ENCODE measurements around the gene EIF5A2.
"Not testable (repeated sequence)": the region's sequence is repeated elsewhere in the genome, so short reads cannot be mapped to it uniquely, and the experiment has no call there.

The EIF5A2 gene

DNA sequence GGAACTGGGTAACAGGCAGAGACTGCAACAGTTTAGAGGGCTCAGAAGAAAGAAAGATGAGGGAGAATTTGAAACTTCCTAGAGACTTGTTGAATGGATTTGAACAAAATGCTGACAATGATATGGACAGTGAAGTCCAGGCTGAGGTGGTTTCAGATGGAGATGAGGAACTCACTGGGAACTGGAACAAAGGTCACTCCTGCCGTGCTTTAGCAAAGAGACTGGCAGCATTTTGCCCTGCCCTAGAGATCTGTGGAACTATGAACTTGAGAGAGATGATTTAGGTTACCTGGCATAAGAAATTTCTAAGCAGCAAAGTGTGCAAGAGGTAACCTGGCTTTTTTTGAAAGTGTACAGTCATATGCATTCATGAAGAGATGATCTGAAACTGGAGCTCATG, 11.7 kb downstream of the EIF5A2 start:
- no peak for DNase-seq (ENCODE audit: low spot score)

DNA sequence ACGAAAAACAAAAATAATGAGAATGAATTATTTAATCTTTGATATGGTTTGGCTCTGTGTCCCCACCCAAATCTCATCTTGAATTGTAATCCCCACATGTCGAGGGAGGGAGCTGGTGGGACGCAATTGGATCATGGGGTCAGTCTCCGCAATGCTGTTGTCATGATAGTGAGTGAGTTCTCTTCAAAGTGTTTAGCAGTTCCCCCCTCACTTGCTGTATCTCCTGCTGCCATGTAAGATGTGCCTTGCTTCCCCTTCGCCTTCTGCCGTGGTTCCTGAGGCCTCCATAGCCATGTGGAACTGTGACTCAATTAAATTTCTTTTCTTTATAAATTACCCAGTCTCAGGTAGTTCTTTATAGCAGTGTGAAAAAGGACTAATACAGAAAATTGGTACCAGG, 12.1 kb downstream of the EIF5A2 start:
- not testable (repeated sequence) for DNase-seq (ENCODE audit: low spot score)

DNA sequence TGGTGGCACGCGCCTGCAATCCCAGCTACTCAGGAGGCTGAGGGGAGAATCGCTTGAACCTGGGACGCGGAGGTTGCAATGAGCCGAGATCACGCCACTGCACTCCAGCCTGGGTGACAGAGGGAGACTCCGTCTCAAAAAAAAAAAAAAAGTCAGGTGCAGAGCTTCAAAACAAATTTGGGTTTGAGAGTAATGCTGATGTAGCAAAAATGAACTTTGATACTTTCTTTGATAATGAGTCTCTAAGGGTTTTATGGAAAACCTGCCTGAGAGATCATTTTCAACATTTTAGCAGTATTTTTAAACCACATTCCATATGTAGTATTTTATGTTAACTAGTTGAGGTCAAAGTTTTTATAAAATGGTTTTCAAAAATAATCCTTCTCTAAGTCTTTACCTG, 14.5 kb downstream of the EIF5A2 start:
- no peak for DNase-seq (ENCODE audit: low spot score)

DNA sequence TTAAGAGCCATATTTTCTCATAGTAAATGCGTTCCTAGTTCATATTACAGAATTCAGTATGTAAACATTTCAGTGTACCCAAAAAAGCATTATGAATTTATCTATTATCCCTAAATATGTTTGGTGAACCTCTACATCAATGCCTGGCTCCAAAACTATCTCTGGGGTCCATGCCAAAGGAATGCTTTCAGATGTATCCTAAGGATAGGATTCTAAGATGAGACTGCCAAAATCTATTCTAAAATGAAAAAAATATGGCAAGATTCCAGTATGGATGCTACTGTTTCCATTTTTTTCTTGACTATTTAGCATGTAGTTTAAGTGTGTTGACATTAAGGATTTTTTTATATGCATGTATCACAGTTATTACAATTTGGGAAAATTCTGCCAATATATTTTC, 18.8 kb downstream of the EIF5A2 start:
- no peak for DNase-seq (ENCODE audit: low spot score)

DNA sequence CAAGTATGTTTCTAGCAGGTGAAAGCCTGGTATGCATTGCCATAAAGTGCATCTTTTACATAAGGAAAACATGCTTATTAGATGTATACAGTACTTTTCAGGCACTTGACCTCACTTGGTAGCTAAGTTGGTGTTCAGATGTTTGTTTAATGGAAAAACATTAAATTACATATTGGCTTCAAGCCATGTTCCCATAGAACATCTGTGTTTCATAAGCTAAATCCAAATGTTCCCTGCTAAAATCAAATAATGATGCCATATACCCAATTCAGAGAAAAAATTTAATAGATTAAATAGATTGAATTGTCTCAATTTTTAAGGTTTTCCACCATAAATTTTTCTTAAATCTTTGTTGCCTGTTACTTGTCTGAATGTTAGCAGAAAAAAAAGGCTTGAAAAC, 19.3 kb downstream of the EIF5A2 start:
- no peak for DNase-seq (ENCODE audit: low spot score)

DNA sequence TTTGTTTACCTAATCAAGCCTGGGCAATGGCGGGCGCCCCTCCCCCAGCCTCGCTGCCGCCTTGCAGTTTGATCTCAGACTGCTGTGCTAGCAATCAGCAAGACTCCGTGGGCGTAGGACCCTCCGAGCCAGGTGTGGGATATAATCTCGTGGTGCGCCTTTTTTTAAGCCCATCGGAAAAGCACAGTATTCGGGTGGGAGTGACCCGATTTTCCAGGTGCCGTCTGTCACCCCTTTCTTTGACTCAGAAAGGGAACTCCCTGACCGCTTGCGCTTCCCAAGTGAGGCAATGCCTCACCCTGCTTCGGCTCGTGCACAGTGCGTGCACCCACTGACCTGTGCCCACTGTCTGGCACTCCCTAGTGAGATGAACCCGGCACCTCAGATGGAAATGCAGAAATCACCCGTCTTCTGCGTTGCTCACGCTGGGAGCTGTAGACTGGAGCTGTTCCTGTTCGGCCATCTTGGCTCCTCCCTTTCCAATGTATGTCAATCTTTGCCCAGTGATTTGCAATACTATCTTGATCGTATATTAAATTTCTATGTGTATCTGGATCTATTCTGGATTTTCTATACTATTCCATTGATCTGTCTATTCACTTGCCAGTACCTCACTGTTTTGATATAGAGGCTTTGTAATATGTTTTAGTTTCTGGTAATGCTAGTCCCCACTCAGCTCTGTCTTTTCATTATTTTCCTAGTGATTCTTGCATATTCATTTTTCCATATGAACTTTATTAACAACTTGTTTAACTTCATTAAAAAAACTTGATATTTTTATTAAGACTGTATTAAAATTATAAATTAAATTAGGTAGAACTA, 24.1 kb downstream of the EIF5A2 start:
- not testable (repeated sequence) for DNase-seq (ENCODE audit: low spot score)

DNA sequence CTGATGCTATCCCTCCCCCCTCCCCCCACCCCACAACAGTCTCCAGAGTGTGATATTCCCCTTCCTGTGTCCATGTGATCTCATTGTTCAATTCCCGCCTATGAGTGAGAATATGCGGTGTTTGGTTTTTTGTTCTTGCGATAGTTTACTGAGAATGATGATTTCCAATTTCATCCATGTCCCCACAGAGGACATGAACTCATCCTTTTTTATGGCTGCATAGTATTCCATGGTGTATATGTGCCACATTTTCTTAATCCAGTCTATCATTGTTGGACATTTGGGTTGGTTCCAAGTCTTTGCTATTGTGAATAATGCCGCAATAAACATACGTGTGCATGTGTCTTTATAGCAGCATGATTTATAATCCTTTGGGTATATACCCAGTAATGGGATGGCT, 29.7 kb downstream of the EIF5A2 start:
- DNase-seq (ENCODE audit: low spot score): not testable (repeated sequence)

DNA sequence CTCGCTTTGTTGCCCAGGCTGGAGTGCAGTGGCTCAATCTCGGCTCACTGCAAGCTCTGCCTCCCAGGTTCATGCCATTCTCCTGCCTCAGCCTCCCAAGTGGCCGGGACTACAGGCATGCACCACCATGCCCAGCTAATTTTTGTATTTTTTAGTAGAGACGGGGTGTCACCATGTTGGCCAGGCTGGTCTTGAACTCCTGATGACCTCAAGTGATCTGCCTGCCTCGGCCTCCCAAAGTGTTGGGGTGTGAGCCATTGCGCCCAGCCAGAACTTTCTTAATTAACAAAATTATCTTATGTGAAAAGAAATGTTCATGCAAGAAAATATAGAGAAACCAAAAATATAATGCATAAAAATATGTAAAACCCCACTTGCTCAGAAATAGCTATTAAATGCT, 31.1 kb downstream of the EIF5A2 start:
- not testable (repeated sequence) for DNase-seq (ENCODE audit: low spot score)

DNA sequence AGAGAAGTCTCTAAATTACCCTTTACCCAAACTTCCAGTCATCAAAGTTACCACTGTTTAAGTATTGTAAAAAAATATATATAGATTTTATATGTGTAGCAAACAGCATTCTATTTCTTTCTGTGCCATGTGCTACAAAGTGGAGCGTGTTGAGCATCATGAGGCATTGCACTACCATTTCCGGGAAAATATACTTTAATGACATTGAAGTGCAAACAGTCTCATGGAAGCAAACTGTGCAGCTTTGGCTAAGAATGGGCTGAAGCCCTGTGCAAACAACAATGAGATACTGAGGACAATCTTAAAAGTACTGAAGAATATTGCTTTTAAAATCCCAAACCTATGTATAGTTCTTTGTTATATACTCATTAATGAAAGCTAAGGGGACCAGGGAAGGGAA, 31.9 kb downstream of the EIF5A2 start:
- DNase-seq (ENCODE audit: low spot score): no peak

DNA sequence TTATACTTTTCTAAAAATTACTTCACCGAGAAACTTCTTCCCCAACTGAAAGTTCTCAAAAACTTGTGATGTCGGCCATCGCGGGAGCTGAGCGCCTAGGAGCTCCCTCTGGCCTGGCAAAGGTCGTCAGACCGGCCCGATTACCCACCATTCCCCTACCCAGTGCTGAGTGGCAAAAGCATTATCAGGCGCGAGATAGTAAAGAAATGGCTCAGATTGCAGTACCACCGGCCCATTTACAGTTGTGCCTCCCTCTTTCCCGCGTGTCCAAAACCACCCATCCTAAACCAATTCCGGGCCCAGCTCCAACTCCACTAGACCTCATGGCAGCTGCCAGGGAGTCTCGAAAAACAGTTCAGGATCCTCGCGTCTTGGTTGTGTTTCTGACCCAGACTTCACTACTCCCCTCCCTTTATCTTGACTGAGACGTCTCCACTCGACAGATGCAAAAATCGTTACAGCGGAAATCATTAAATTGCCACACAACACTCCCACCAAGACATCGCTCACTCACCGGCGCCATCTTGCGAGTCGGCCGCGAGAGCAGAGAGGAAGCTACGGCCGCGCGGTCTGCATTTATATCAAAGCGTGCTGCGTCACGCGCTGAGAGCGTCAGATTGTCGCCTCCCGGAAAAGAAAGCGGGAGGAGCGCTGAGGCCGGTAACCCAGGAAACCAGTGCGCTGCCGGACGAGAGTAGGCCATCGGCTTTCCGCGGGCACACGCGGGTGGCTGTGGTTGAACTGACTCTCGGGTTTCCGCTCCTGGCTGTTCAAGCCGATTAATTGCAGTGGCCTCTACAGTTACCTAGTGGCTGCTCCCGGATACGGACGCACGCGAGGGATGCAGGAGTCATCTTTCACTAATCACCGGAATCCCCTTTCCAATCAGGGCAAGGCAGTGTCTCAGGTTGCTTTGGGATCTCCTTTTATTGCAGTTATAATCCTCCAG, 38.5 kb downstream of the EIF5A2 start, which contains the start of gene RPL22L1:
Gene RPL22L1, minus strand, starts transcription at position 551 of the 949 bp plus-strand sequence. Its CDS starts 28 bp downstream, at position 523.
- DNase-seq (ENCODE audit: low spot score): peak; percentile 80

DNA sequence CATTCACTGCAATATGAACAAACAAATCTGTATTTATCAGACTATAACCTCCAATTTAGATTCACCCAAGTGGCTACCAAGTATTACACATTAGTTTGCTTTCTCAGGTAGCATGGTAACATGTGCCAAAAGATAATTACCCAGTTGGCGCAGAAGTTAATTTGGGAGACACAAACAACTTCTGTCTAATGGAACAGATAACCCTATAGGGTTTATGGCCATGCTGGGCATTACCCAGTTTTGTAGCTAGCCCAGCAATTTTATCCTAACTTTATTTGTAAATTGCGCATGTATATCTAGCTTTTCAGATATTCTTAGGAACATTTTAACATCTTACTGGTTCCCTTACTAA, 39.2 kb downstream of the EIF5A2 start:
- no peak for DNase-seq (ENCODE audit: low spot score)

DNA sequence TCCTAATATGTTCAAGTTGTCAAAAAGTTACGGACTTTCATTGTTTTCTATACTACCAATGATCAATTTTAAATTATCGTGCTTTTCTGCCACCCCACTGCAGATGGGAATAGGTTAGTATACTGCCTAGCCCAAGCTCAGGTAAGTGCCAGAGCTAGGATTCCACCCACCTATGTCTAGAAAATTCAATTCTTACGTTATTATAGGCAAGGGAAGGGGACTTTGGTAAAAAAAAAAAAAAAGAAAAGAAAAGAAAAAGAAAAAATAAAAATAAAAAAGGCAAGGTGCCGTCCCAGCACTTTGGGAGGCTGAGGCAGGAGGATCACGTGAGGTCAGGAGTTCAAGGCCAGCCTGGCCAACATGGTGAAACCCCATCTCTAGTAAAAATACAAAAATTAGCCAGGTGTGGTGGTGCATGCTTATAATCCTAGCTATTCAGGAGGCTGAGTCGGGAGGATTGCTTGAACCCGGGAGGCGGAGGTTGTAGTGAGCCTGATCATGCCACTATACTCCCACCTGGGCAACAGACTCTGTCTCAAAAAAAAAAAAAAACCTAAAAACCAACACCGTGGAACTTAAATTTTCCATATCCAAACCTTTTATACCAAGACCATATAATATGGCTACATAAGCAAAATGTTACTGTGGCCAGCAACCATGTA, 39.7 kb downstream of the EIF5A2 start:
- no peak for DNase-seq (ENCODE audit: low spot score)

DNA sequence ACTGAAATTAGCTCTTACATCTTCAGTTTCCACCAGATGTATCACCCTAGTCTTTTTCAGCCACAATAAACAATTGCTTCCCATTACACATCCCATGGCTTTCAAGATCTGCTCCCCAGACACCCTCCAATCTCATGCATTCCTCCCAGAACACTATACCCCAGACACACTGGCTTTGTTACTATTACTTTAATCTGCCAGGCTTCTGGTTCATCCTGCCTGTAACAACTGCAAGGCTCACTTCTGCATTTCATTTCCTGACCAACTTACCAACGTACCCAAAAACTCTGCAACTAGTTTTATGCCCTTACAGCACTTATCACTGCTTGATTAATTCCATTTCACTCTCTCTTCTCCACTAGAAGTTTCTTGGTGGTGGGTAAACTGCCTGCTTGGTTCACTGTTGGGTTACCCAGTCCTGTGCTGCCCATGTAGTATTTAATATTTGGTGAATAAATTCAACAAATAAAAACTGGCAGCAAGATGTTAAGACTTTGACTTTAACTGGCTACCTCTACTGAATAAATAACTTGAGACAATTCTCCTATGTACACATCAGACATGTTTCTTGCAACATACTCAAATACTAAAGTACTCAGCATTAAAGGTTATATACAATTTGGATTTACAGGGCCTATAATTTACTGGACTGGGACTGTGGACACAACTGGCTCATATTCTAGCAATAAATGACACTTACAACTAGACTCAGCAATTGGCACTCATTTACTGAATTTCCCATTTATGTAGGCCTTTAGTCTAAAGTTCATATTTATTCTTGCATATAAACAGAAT, 41.1 kb downstream of the EIF5A2 start:
- DNase-seq (ENCODE audit: low spot score): no peak

DNA sequence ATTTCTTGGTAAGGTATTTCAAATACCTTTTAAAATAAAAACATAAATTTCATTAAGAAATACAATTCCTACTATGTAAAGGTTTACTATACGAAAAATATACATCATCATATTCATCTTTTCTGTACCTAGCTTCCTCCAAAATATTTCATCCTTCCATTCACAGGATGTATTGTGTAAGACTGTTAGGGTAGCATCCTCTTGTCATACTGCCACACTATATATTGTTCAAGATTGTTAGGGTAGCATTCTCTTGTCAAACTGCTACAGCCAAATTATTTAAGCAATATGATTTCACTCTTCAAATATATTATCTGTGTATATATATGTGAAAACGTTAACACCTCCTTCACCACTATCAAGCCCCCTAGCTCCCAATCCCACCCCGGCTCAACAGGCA, 41.9 kb downstream of the EIF5A2 start:
- no peak for DNase-seq (ENCODE audit: low spot score)

DNA sequence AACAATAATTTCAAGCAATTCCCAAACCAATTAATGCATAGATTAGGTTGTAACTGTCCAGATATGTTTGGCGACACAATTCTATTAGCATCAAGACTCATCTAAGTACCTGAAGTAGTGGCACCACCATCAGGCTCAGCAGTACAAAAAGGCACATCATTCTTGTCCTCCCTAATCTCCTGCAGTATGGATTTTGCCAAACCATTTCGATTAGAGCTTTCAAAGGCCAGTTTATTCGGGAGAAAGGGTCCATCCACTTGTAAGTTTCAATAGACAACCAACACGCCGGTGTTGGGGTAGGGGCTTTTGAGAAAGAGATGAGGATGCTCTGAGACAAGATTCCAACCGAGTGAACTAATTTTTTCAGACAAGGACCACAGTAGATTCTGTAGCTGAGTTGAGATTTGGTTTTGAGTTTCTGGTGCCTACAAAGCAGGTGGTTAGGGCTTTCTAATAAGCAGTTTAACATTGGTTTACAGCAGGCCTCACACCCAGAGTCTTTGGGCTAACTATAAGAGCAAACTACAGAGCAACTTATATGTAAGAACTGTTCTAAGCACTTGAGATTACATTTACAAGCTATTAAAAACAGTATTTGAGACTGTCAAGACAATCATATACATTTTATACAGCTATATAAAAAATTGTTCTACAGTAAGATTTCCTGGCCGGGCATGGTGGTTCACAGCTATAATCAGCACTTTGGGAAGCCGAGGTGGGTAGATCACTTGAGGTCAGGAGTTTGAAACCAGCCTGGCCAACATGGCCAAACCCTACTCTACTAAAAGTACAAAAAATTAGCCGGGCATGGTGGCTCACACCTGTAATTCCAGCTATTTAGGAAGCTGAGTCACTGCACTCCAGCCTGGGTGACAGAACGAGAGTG, 43.0 kb downstream of the EIF5A2 start:
- no peak for DNase-seq (ENCODE audit: low spot score)

DNA sequence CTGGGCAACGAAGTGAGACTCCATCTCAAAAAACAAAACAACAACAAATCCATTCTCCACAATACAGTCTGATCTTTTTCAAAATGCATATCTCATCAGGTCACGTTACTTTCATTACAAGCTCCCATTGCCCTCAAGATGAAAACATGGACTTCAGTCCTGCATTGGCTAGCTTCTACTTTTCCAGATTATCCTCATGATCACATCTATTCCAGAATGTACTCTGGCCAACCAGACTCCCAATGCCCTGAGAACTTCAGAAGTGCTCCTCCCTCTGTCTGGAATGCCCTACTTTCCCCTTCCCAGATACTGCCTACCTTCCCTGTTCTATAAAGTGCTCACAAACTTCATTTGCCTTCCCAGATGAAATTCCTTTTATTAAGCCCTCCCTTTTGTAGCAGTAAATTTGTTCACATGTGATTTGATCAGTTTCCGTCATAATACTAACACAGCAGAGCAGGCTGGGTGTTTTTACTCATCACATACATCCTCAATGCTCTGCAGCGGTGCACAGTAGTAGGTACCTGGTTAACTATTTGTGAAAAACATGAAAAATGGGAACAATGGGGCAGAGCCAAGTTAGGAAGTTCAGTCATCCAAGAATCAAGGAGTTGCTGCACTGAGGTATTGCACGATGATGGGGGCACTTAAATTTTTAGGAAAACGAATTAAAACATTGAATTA, 43.8 kb downstream of the EIF5A2 start:
- no peak for DNase-seq (ENCODE audit: low spot score)

DNA sequence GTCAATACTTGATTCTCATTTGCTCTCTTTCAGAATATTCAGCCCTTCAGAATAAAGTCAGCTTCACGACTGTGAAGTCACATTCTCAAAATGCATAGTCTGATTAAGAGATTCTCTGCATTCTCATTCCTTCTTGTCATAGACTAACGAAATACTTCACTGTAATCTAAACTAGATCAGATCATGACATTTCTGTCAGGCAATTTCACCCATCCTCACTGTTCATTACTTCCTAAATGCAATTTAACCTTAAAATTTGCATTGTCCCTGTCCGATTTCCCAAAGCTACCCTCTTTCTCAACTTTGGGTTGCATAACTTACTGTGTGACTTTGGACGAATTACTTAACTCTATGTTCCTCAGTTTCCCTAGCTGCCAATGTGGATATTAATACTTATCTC, 44.6 kb downstream of the EIF5A2 start:
- DNase-seq (ENCODE audit: low spot score): no peak

DNA sequence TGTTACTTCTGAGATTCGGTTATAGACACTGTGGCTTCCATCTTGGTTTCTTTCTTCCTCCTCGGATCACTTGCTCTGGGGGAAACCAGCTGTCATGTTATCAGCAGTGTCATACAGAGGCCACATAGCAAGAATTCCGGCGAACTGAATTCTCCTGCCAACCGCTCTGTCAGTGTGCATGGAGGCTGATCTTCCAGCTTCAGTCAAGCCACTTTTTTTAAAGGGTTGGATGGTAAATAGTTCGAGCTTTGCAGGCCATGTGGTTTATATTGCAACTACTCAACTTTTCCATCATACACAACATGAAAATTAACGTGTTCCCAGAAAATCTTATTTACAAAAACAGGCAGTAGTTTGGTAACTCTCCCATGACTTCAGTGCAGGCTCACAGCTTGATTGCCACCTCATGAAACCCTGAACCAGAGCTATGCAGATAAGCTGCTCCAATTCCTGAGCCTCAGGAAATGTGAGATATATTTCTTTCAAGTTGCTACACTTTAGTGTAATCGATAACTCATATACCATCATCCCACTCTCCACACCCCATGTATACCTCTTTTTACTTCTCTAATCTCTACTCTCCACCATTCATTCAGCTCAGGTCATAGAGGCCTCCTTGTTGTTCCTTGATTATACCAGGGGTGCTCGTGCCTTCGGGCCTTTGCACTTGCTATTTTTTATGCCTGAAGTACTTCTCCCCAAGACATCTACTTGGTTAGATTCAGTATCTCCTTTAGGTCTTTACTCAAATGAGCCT, 45.6 kb downstream of the EIF5A2 start:
- DNase-seq (ENCODE audit: low spot score): no peak

DNA sequence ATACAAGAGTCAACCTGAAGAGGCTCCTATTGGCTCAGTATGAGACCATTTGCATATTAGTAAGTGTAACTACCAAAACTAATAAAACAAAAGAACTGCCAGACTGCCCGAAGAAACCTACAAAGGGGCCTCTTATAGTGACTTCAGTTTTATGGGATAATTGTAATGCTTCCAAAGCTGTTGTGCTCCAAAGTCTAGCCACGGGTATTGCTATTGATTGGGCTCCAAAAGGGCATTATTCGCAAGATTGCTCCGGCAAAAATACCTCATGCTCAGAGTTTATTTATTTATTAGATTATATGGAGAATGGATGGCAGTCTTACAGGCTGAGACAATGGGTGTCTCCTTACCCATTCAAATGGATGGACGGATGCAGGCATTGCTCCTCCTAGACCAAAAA, 49.8 kb downstream of the EIF5A2 start:
- DNase-seq (ENCODE audit: low spot score): no peak
